Measurements from ENCODE around the gene CXCR6.

GRCh38 chr3:45992821-45993221, 49.6 kb downstream of the CXCR6 start:
- TF ChIP-seq ZNF785 (tag by site-specific recombination; IDR thresholded peaks at IDR 0.05) (no peak), ZNF629 (tag by site-specific recombination; IDR thresholded peaks at IDR 0.05) (no peak), ZNF433 (tag by site-specific recombination; IDR thresholded peaks at IDR 0.05; ENCODE audit: low read depth) (no peak), ZNF23 (tag by site-specific recombination; IDR thresholded peaks at IDR 0.05; ENCODE audit: borderline replicate concordance) (no peak), YY1 (tag by site-specific recombination; IDR thresholded peaks at IDR 0.05) (no peak), ZNF239 (tag by site-specific recombination; IDR thresholded peaks at IDR 0.05) (no peak), HIC1 (tag by site-specific recombination; IDR thresholded peaks at IDR 0.05) (no peak)
- TF ChIP-seq, protein P1, sequence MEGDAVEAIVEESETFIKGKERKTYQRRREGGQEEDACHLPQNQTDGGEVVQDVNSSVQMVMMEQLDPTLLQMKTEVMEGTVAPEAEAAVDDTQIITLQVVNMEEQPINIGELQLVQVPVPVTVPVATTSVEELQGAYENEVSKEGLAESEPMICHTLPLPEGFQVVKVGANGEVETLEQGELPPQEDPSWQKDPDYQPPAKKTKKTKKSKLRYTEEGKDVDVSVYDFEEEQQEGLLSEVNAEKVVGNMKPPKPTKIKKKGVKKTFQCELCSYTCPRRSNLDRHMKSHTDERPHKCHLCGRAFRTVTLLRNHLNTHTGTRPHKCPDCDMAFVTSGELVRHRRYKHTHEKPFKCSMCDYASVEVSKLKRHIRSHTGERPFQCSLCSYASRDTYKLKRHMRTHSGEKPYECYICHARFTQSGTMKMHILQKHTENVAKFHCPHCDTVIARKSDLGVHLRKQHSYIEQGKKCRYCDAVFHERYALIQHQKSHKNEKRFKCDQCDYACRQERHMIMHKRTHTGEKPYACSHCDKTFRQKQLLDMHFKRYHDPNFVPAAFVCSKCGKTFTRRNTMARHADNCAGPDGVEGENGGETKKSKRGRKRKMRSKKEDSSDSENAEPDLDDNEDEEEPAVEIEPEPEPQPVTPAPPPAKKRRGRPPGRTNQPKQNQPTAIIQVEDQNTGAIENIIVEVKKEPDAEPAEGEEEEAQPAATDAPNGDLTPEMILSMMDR (tag by site-specific recombination; IDR thresholded peaks at IDR 0.05): no peak
- TF ChIP-seq, protein P2, sequence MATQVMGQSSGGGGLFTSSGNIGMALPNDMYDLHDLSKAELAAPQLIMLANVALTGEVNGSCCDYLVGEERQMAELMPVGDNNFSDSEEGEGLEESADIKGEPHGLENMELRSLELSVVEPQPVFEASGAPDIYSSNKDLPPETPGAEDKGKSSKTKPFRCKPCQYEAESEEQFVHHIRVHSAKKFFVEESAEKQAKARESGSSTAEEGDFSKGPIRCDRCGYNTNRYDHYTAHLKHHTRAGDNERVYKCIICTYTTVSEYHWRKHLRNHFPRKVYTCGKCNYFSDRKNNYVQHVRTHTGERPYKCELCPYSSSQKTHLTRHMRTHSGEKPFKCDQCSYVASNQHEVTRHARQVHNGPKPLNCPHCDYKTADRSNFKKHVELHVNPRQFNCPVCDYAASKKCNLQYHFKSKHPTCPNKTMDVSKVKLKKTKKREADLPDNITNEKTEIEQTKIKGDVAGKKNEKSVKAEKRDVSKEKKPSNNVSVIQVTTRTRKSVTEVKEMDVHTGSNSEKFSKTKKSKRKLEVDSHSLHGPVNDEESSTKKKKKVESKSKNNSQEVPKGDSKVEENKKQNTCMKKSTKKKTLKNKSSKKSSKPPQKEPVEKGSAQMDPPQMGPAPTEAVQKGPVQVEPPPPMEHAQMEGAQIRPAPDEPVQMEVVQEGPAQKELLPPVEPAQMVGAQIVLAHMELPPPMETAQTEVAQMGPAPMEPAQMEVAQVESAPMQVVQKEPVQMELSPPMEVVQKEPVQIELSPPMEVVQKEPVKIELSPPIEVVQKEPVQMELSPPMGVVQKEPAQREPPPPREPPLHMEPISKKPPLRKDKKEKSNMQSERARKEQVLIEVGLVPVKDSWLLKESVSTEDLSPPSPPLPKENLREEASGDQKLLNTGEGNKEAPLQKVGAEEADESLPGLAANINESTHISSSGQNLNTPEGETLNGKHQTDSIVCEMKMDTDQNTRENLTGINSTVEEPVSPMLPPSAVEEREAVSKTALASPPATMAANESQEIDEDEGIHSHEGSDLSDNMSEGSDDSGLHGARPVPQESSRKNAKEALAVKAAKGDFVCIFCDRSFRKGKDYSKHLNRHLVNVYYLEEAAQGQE (tag by site-specific recombination; IDR thresholded peaks at IDR 0.05): no peak
- TF ChIP-seq, protein P3, sequence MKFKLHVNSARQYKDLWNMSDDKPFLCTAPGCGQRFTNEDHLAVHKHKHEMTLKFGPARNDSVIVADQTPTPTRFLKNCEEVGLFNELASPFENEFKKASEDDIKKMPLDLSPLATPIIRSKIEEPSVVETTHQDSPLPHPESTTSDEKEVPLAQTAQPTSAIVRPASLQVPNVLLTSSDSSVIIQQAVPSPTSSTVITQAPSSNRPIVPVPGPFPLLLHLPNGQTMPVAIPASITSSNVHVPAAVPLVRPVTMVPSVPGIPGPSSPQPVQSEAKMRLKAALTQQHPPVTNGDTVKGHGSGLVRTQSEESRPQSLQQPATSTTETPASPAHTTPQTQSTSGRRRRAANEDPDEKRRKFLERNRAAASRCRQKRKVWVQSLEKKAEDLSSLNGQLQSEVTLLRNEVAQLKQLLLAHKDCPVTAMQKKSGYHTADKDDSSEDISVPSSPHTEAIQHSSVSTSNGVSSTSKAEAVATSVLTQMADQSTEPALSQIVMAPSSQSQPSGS (tag by site-specific recombination; IDR thresholded peaks at IDR 0.05; ENCODE audit: low read depth): no peak
